ENCODE results near the gene ERC2.

Gene ERC2

GRCh38 chr3:55966566-55966965, 501.7 kb downstream of the ERC2 start:
- no peak for DNase-seq

DNA sequence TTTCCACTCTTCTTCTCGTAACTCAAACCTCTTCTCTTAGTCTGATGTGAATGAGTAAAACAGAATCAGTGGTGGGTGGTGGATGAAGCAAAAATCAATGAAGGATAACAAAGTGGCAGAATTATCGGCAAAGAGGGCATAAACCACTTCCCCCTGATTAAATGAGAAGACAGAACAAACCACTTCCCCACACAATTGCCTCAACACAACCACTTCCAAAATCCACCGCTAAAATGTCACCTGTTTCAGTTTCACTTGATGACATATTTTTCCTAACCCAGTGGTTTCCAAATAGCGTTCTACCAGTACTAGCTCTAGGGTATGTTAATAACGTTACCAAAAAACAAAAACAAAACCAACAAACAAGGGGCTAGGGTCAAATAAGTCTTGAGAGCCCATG, 502.5 kb downstream of the ERC2 start:
- DNase-seq, result no peak

- DNase-seq, result no peak
Measured at GRCh38 chr3:55964491-55964985, 503.7 kb downstream of the ERC2 start.

- DNase-seq, result no peak
Measured at GRCh38 chr3:55963601-55964000, 504.7 kb downstream of the ERC2 start.

DNA sequence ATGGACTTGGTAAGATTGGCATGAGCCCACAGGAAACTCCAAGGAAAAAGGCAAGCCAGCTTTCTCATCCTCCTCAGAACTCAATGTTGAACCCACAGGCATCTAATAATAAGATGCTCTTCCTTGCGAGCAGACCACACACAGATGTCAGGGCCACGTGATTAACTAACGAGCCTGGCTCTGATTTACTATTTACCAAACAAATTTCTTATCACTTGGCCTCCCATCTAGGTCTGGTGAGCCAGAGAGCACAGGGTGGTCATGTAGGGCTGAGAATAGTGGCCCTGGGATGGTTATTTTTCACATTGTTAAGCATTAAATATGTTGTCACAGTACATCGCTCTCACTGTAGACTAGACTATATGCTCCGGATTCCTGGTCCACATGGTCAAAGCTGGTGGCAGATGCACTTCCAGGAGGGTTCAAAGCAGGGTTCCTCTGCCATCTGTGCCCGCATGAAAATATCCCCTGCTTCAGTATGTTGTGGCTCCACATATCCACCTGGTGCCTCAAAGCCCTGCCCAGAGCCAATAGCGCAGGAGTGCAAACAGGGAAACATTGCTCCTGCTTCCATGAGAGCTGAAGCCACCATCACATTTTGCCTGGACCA, 508.7 kb downstream of the ERC2 start:
- DNase-seq, result no peak

DNA sequence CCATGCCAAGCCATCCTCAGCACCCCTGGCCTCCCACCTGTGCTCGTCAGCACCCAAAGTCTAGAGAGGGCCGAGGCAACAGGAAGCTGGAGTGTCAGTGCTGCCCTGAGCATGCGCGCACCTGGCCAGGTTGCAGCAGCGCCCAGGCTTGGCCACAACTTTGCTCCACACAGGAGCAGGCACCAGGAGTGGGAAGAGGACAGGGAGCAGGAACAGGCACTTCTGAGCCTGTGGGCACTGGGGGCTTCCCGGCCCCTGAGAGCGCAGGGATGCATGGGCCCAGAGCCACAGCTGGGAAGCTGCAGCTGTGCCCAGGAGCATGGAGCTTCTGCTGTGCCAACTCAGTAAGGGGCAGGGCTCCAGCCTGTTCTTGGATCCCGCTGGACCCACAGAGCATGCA, 509.7 kb downstream of the ERC2 start:
- DNase-seq, result no peak

- no peak for DNase-seq
Measured at GRCh38 chr3:55955891-55956477, 512.3 kb downstream of the ERC2 start.

DNA sequence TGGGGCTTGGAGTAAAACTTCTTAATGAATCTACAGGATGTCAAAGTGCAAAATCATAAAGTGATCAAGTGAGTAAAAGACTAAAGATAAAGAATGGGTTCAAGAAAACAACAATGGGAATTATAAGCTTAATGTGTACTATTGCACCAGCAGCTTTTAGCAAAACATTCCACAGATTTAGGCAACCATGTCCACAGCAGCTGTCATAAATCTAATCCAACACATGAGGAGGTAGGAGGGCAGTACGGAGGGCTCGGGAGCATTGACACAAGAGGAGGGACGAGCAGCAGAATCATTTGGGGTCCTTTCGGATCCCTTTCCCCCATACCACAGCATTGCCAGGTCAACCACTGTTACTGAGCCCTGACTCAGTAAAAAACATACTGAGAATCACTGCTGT, 516.9 kb downstream of the ERC2 start:
- DNase-seq, result no peak

DNA sequence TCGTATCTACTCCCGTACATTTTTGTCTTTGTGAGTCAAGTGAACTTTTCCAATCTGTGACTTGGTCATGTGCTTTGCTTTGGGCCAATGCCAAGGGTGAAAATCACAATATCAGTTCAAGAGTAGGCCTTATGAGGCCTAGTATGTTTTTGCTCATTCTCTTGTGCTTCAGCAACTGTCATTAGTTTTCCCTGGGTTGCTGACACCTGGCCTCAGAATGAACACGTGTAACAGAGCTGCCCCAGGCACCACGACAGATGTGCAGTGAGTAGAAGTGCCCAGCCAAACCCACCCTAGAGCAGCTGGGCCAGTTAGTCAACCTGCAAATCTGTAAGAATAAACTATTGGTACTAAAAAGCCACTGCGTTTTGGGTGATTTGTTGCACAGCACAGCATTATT, 520.9 kb downstream of the ERC2 start:
- DNase-seq, result peak; percentile 54

DNA sequence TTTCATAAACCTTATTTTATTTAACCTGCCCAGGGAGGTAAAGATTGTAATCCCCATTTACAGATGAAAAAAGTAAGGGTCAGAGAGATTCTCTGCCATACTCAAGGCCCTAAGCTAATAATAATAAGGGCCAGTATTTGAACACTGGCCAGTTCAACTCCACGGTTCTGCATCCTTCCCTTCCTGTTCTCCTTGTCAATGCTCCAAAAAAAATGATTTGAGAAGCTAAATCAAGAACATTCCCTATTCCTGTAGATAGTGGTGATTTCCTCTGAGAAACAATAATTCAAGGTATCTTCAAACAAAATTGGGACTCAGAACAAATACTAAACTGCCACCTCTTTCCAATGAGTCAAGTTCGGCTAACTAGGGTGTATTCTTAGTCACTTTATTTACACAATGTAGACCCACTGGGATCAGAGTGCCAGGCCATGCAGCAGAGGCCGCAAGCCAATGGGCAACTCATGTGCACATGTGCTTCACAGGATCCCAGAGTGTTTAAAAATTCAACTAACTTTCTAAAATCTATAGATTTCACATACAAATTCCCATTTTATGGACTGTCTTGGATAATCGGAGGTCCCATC, 521.6 kb downstream of the ERC2 start:
- no peak for DNase-seq

- DNase-seq, result no peak
Measured at GRCh38 chr3:55942868-55943267, 525.4 kb downstream of the ERC2 start.

DNA sequence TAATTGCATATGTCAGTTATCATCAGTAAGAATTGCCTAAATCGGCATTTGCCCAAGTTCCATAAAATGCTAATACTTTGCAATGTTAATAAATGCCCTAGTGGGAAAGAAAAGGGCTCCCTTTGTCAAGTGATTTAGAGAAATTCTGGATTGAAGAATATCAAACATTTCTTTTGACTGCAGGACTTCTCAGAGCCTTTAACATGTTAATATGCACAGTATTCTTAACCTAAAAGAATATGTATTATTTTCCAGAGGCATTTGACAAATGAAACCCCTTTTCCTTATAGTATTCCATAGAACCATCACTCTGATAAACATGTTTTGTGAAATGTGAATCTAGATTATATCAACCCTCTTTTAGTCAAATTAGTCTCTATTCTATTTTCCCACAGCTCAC, 529.0 kb downstream of the ERC2 start:
- no peak for DNase-seq

GRCh38 chr3:55937301-55937700, 531.0 kb downstream of the ERC2 start:
- DNase-seq, result no peak

DNA sequence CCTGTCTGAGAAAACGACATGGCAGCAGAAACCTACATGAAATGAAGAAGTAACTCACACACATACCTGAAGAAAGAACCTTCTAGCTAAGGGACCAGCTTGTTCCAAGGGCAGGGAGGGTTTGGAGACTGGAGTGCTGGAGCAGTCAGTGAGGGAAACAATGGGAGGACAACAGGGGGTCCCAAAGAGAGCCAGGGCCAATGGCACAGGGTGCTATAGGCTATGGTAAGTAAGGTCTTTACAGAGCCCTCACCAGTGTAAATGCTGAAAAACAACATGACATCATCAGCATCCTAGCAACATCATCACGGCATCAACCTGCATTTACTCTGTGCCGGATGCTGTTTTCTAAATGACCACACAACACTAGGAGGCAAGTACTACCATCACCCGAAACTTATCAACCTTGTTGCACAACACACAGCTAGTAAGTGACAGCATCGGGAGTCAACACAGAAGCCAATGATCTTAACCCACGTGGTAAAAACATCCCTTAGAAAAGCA, 531.7 kb downstream of the ERC2 start:
- no peak for DNase-seq

GRCh38 chr3:55935241-55935640, 533.0 kb downstream of the ERC2 start:
- DNase-seq, result no peak

DNA sequence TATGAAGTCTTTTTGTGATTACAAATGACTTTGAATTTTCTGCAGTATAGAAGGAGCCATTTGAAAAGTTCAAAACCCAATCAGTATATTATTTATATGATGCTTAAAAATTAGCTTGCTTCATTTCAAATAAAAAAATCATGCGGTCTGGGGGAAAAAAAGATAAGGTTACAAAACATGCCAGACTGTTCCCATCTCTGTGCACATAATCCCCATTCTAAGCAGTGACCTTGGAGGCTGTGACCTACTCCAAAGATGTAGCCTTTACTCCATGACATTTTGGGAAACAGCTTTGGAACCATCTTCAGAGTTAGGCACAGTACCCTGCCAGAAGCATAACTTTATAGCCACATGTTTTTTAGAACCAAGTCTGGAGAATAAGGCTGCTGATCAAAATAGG, 533.5 kb downstream of the ERC2 start:
- DNase-seq, result no peak

DNA sequence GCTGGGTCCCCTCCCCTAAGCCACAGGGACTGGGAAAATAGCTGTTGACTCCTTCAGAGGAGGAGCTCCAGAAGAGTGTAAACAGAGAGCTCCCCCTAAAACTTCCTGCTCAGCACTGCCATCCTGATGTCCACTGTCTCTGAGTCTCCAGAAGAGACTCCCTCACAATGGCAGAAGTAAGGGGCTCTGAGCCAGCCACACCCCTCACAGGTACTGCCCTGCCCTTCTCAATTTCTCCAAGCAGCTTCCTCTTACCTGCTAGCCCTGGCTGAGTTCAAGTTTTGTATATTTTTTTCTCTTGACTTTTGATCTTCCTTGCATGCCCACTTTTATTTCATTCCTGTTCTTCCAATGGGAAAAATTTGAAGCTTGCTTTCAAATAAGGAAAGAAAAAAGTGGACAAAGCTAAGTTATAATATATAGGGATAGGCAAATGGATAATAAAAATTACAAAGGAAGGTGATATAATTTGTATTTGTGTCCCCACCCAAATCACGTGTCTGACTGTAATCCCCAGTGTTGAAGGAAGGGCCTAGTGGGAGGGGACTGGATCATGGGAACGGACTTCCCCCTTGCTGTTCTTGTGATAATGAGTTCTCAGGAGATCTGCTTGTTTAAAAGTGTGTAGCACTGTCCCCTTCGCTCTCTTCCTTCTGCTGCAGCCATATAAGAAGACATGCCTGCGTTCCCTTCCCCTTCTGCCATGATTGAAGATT, 539.0 kb downstream of the ERC2 start:
- DNase-seq, result no peak

GRCh38 chr3:55923626-55924025, 544.6 kb downstream of the ERC2 start:
- no peak for DNase-seq

- DNase-seq, result no peak
Measured at GRCh38 chr3:55923207-55923606, 545.1 kb downstream of the ERC2 start.

GRCh38 chr3:55912880-55913279, 555.4 kb downstream of the ERC2 start:
- no peak for DNase-seq

GRCh38 chr3:55911266-55911665, 557.0 kb downstream of the ERC2 start:
- DNase-seq, result no peak

GRCh38 chr3:55910543-55910942, 557.7 kb downstream of the ERC2 start:
- DNase-seq, result no peak

- DNase-seq, result no peak
Measured at GRCh38 chr3:55909373-55909772, 558.9 kb downstream of the ERC2 start.

GRCh38 chr3:55907616-55908015, 560.7 kb downstream of the ERC2 start:
- DNase-seq, result no peak

Measured in RPMI8226 (cell line).